GM18499 (cell line): ENCODE data around the gene CCNT2.
A peak's percentile ranks its signal among the peaks of the same experiment; 100 is the strongest.
"Not testable (repeated sequence)": the region's sequence is repeated elsewhere in the genome, so short reads cannot be mapped to it uniquely, and the experiment has no call there.

Experiments used
- ATAC-seq: cut with Tn5 transposase; IDR thresholded peaks from one replicate; pipeline ENCODE4 v1.9.1; 2021; ENCODE audit warnings: moderate number of reproducible peaks; ENCODE audit not compliant: insufficient read depth, unreplicated experiment

The CCNT2 gene

DNA sequence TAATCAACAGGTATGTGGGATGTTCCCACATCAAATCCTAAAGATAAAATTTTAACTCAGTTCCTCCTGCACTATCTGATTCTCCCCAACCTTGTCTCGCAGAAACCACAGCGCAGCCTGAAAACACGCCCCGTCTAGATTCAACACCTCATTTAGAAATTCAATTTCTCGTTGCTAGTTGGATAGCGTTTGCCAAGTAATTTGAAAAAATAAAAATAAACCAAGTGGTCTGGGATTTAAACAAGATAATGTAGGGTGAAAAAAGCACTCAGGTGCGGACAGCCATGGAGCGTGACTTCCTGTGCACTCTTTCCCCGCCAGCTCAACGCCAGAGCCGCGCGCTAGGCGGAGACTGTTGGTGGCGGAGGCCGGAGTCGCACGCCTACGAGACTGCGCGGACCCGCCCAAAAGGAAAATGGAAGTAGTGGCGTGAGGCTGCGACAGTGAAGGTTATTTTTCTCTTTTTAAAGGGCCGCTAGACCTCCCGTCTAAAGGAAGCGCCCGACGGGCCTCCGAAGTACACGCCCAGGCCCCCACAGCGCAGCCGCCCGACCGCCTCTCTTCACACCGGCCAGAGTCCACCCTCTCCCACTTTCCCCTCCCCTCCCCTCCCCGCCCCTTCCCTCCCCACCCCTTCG lies 615 bp upstream of the CCNT2 start:
- peak; percentile 63 for ATAC-seq

DNA sequence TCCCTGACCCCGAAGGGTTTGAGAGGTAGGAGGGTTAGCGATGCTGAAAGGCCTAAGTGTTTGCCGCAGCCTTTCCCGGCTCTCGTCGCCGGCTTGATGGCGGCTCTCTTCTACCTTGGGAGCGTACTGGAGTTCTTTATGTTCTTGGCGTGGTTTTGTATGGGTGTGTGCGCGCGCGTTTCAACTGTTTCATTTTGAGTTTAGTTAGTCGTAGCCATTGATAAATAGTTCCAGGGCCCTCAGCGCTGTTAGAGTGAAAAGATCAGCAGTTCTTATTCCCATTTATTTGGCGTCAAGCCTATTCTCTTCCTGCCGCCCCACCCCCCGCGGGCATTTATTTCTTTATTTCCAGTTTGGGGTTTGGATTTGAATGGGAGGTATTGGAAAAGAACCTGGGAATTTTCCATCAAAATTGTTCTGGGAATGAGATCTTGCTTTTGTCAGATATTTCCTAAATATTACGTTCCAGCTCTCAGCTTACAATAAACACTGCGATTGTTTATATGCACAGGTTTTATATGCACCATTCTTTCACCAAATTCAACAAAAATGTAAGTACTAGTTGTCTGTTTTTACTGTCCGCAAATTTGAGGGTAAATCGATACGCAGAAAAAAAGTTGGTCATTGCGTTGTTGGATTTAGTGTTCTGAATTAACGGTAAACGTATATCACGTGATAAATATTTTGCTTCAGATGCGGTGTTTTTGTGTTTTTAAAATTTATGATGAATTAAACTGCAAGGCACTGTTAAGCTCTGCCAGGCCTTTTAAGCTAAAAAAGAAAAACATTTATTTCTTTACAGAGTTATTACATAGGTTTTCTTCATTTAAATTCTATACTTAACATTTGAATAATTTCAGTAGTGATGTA lies 954 bp downstream of the CCNT2 start:
- no peak for ATAC-seq

DNA sequence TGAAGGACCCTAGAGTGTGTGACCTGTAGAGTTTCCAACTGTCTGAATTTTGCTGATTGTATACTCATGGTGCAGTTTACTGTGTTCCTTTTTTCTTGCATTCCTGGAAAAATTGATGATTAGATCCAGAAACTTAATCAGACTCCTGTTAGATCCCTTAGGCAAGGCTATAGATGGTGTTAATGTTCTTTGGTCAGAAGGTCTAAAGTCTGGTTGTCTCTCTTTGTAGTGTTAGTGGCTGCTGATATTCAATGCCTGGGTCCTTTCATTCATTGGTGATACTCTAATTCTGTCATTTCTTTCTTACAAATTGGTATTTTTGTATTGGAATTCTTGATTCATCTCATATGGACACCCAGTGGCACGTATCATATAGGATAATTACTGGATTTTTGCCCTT lies 6.3 kb downstream of the CCNT2 start:
- no peak for ATAC-seq

DNA sequence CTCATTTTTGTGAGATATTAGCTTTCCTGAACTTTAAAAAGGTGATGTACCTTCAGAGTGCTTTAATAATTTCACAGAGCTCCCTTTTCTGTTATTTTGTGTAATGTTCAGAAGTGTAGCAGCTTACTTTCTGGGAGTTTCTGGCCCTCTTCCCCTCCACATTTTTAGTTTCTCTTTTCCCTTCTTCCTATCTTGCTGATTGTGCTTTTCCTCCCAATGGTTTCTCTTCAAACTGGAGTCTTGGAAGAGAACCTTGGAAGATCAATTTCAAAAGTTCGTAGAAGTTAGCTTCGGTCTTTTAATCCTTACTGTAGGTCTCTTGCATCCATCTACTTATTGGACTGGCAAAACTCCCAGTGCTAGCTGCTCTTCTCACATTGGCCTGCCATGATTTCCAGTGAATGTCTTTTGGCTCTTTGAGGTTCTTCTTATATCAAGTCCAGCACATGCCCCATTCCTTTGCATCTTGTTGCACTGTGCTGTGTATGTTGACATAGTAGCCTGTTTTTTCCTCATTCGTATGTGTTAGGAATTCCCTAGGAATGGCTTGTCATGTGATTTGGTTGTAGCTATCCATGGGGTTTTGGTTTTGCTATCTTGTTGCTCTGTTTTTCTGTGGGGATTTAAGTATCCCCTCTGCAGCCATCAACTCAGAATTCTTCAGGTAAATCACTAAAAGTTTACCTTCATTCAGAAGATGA lies 7.8 kb downstream of the CCNT2 start:
- no peak for ATAC-seq

DNA sequence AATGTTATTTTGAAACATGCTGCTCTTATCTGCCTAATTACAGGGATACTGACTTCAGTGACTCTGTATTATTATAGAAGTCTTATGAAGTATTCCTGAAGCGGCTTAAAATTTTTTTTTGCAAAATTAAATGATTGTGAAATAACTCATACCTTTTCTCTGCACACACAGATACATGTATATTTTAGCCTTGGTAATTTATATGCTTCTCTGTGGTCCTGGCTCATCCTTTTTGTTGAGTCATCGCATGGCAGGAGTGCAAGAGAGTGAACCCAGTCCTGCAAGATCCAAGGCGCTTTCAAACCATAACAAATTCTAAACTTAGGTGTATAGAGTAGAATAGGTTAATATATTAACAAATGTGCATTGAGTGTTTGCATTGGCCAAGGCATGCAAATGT lies 8.6 kb downstream of the CCNT2 start:
- no peak for ATAC-seq

DNA sequence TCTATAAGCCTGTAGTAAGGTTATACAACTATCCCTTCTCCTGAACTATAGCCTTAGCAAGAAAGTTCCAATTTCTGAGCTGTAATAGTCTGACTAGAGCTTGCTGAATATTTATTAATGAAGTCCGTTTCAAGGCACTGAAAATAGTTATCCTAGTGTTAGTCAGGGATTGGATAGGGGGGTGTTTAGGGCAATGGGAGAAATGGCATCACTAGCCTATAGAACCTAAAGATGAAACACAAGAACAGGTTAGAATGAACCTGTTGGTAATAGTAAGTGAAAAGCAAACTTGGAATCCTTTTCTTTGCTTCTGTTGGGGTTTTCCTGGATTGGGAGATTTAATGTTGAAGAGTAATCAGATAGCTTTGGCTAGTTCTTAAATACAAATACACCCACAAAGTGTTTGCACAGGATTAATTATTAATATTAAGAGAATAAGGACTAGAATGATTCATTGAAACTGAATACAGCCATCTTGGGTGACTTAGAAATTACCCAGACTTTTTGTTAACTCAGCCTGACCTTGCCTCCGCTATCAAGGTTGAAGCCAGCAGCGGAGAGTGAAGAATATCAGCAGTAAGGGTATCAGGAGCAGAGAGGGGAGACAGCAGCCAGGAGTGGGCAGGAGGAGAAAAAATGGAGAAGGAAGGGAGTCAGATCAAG lies 14.4 kb downstream of the CCNT2 start:
- ATAC-seq: no peak

DNA sequence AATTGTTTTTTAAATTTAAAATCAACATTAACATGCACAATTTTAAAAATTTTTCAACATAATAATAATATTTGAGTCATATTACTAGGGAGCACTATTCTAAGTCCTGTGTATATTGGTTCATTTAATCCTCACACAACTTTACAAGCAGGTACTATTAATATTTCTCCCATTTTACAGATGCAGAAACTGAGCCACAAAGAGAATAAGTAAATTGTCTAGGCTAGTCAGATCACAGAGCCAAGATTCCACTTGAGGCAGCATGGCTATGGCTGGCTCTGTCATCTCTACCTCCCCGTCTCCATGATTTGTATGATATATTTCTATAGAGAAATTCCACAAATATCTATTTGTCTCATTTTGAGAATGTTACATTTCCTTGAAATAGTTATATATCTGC lies 15.1 kb downstream of the CCNT2 start:
- no peak for ATAC-seq

DNA sequence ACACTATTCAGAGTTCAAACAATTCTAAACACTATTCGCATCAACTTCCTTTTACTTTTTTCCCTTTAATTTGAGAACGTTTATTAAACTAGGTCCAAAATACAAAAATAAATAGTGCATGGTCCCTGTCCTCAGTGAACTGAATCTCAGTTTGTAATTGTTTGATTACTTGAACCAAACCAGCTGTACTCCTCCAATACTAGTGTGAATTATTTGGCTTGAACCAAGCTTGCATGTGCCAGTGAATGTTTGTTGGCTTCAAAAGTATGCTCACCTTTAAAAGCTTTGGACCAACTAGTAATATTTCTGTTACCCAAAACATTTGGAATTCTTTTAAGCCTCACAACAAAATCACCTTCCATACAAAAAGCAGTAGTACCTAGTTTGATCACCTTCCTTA lies 15.5 kb downstream of the CCNT2 start:
- no peak for ATAC-seq

DNA sequence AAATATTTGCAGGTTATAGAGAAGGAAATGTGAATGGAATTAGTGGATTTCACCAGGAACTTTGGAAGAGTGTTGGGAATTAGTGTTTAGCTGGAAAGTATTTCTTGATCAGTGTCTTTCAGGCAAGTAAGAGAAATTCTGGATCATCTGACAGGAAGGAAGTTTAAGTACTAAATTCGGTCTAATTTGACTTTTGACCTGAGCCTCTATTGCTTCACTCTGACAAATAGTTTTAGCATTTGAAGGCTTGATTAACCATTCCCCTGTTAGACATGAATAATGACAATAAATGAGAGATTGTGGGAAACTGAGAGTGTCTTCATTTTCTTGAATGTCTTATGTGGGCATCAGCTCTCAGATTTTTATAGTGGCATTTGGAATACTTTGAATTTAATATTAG lies 16.0 kb downstream of the CCNT2 start:
- no peak for ATAC-seq

DNA sequence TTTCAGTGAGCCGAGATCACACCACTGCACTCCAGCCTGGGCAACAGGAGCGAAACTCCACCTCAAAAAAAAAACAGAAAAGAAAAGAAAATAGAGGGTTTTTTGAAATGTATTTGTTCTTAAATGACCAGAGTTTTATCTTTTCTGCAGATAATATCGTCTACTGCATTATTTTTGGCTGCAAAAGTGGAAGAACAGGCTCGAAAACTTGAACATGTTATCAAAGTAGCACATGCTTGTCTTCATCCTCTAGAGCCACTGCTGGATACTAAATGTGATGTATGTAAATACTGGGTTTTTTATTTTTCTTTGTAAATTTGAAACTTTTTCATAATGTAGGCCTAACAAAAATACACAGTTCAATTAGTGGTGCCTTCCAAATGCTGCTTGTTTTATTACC lies 18.1 kb downstream of the CCNT2 start:
- no peak for ATAC-seq

DNA sequence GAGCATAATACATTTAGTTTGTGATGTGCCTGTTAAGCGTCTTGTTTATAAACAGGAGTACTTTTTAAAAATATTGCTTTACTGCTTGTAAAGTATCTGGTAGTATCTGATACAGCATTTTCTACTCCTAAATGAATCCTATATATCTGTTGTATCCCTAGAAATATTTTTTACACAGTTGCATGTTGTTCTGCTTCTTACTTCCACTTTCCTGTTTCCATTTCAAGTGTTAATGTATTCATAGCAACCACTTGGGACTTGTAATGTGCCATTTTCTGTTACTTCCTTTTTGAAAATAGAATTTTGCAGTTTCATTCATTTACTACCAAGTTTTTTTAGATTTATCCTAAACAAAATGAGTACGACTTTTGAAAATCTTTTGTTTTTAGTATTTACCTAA lies 24.9 kb downstream of the CCNT2 start:
- ATAC-seq: no peak

DNA sequence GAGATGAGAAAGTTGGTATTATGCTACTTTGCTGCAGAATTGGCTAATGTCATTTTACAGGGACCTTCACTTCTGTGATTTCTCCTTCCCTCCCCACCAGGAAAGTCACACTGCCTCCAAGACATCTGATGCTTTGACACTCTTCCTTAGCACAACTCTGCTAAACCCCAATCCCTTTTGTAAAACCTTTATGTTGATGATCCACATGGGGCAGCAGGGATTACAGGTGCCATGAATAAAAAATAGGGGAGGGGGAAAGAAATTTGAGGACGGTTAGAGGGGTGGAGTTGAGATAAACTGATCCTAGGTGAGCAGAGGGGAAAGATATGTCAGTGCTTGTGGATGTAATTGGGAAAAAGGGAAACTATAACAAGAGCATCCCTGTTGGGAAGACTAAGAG lies 26.4 kb downstream of the CCNT2 start:
- no peak for ATAC-seq

DNA sequence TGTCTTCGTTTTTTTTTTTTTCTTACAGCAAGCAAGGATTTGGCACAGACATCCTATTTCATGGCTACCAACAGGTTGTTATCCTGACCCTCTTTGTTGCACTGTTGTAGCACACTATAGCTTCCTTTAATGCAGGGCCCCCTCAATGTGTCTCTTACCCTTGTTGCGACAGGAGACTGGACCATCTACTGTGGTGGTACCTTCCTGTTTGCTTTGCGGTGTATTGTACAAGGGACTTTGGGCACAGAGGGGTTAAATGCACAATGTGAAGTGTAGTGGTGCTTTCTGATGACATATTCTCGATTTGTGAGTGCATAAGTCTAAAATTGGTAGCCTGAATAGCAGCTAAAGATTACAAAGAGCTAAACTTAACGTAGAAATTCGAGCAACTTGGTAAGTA lies 27.5 kb downstream of the CCNT2 start:
- ATAC-seq: no peak

DNA sequence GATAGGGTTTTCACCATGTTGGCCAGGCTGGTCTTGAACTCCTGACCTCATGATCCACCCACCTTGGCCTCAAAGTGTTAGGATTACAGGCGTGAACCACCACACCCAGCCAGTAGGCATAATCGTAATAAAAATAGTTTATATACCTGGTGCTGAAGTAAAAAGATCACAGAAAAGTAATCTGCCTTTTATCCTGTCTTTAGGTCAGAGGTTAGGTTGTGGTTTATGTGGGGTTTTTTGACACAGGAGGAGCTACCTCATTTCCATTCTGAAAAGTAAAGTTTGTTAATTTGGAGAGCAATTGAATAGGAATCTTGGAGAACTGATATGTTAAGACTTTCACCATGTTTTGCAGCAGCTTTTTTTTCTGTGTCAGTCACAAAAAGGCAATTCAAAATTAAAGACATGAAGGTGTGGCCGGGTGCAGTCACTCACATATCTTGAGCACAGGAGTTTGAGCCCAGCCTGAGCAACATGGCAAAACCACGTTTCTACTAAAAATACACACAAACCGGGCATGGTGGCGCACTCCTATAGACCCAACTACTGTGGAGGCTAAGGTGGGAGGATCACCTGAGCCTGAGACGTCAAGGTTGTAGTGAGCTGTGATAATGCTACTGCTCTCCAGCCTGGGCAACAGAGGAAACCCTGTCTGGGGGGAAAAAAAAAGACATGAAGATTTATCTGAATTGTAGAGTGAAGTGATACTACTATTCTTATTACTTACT lies 31.5 kb downstream of the CCNT2 start:
- ATAC-seq: no peak

DNA sequence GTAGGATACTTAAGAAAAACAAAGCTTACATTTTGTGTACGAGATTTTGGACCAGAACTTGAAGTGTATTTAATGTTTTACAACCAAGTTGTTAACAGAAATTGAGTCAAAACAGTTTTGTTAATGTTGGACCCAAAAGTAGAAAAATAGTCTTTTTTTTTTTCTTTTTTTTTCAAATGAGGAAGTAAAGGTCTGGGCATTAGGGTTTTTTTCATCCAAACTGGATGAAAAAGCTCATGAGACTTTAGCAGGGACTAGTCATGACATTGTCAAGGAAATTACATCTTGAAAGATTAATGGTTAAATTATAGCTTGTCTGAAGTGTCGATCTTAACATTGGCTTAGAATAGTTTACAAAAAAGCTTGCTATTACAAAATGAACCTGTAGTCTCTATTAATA lies 32.3 kb downstream of the CCNT2 start:
- ATAC-seq: no peak

DNA sequence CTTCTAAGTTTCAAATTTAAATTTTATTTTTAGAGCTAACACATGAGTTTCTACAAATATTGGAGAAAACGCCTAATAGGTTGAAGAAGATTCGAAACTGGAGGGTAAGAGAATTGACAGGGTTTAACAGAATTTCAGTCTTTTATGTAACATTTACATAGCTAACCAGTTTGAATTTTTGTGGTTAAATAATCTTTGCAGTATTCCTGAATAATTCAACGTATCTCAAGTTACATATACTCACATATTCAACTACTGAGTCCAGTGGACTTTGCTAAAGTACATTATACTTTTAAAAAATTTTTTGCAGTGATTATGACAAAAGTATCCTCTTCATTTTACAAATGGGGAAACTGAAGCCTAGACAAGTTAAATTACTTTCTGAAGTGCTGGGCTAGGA lies 34.0 kb downstream of the CCNT2 start:
- ATAC-seq: no peak

DNA sequence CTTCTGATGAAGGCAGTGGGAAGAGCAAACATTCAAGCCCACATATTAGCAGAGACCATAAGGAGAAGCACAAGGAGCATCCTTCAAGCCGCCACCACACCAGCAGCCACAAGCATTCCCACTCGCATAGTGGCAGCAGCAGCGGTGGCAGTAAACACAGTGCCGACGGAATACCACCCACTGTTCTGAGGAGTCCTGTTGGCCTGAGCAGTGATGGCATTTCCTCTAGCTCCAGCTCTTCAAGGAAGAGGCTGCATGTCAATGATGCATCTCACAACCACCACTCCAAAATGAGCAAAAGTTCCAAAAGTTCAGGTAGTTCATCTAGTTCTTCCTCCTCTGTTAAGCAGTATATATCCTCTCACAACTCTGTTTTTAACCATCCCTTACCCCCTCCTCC lies 35.4 kb downstream of the CCNT2 start:
- ATAC-seq: no peak

DNA sequence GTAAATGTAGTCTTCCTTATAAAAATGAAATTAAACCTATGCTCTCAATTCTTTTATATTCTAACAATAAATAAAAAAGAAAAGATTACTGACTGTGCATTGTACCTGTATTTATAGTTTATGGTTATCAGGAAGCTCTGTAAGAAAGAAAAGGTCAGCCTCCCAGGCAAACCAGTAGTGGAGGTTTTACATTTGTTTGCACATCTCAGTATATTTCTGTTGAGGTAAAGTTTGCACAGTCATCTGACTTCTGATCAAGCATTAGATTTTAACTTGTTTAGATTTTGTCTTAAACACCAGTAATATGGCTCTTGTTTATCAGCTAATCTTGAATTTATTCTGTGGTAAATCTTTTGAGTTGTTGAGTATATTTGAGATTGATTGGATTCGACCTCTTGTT lies 37.1 kb downstream of the CCNT2 start:
- ATAC-seq: no peak

DNA sequence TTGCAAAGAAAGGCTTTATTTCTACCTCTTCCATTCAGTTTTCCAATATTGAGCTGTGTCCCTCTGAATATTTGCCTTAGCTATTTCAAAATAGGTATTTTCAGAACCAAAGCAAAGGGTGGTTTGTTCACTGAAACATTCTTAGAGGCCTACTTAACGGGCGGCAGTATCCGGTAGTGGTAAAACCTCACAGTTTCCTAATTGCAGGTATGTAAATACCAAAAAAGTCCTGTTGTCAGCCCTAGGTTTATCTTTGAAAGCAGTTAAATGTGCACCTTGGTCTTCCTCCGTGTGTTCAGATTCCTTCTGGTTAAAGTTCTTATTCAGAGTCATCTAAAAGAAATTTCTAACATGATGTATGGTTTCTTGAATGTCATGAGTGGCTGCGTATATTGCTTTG lies 38.9 kb downstream of the CCNT2 start:
- no peak for ATAC-seq

DNA sequence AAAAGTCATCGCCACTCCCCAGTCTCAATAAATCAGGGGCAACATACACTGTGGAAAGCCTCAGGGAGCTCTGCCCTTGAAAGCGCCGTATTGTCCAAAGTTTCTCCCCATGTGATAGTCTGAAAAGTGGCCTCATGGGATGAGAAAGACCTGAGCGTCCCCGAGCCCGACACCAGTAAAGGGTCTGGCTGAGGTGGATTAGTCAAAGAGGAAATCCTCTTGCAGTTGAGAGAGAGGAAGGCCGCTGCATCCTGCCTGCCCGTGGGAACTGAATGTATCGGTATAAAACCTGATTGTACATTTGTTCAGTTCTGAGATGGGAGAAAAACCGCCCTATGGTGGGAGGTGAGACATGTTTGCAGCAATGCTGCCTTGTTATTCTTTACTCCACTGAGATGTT lies 48.5 kb downstream of the CCNT2 start:
- not testable (repeated sequence) for ATAC-seq
